Dendritic cell treated with granulocyte-macrophage colony-stimulating factor and Interleukin-4, amounts not matched to agents 40 ng/mL and 50 ng/mL, for 4 days (primary cell): ENCODE data around the gene NIPBL.

Experiments used
- H3K27ac Mint-ChIP-seq: one replicate; pipeline ENCODE4 v1.8.0; 2022; ENCODE audit warnings: mild to moderate bottlenecking, mixed read lengths
- H3K27me3 Mint-ChIP-seq: one replicate; pipeline ENCODE4 v1.8.0; 2022; ENCODE audit warnings: mild to moderate bottlenecking, mixed read lengths
- H3K36me3 Mint-ChIP-seq: one replicate; pipeline ENCODE4 v1.8.0; 2022; ENCODE audit warnings: low read depth, mixed read lengths
- H3K4me1 Mint-ChIP-seq: one replicate; pipeline ENCODE4 v1.8.0; 2022; ENCODE audit warnings: low read depth, mixed read lengths
- H3K4me3 Mint-ChIP-seq: one replicate; pipeline ENCODE4 v1.8.0; 2022; ENCODE audit warnings: mild to moderate bottlenecking, moderate library complexity, mixed read lengths
- H3K9me3 Mint-ChIP-seq: one replicate; pipeline ENCODE4 v1.8.0; 2022; ENCODE audit warnings: mixed read lengths
- intact Hi-C: fragments of 100-400 bp; cut with micrococcal nuclease; formaldehyde crosslinking; loops from one replicate; pipeline ENCODE4 v1.15.0; 2022

Gene NIPBL

GRCh38 chr5:36936309-36936708 lies 59.7 kb downstream of the NIPBL start:
- H3K9me3 Mint-ChIP-seq = no peaks in the 10 kb centered on the region
- no peak overlapping the region for H3K27ac Mint-ChIP-seq
- intact Hi-C loops = no loop called here
- H3K4me3 Mint-ChIP-seq = no peak overlapping the region
- peaks cover 56% of the 10 kb centered on the region for H3K4me1 Mint-ChIP-seq
- H3K36me3 Mint-ChIP-seq = no peaks in the 10 kb centered on the region
- no peaks in the 10 kb centered on the region for H3K27me3 Mint-ChIP-seq

DNA sequence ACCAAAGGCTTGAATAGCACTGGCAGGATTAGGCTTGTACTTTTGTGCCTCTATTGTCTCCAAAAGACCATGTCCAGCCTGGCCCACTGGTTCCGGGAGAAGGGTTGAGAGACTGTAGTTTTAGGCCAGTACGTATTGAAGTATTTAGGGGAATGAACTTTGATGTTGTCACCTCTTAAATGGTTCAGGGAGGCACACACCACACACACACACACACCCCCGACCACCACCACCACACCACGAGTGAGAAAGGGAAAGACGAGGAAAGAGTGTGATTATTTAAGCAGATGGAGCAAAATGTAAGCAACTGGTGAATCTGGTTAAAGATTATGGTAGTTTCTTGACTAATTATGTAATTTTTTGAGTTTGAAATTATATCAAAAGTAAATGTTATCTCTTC lies 61.6 kb downstream of the NIPBL start:
- Mint-ChIP-seq H3K9me3 (no peaks in the 10 kb centered on the region), H3K4me3 (no peak overlapping the region), H3K36me3 (no peaks in the 10 kb centered on the region), H3K27ac (no peak overlapping the region), H3K27me3 (no peaks in the 10 kb centered on the region), H3K4me1 (peaks cover 47% of the 10 kb centered on the region)
- intact Hi-C loops = no loop called here

- Mint-ChIP-seq H3K27me3 (no peaks in the 10 kb centered on the region), H3K9me3 (no peaks in the 10 kb centered on the region), H3K4me1 (peaks cover 49% of the 10 kb centered on the region), H3K36me3 (no peaks in the 10 kb centered on the region), H3K27ac (no peak overlapping the region), H3K4me3 (no peak overlapping the region)
- intact Hi-C loops = no loop called here
These were observed 63.6 kb downstream of the NIPBL start for GRCh38 chr5:36939969-36940858.

DNA sequence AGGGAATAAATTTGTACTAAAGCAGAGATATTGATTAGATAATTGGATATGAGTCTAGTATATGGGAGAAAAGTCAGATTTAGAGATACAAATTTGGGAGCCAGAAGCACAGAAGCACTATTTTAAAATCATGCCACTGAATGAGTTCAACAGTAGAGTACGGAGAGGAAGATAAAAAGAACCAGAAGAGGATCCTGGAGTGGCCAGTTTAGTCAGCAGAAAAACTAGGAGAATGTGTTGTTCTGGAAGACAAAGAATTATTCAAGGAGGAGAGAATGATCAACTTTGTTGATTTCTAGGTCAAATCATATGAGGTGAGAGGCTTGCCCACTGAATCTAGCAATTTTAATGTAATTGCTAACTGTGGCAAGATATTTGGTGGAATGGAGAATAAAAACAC lies 67.0 kb downstream of the NIPBL start:
- Mint-ChIP-seq H3K4me1 (peaks cover 33% of the 10 kb centered on the region), H3K4me3 (no peak overlapping the region), H3K36me3 (no peaks in the 10 kb centered on the region), H3K27me3 (no peaks in the 10 kb centered on the region), H3K27ac (peak overlapping the region; percentile 15), H3K9me3 (no peaks in the 10 kb centered on the region)
- intact Hi-C loops = no loop called here

GRCh38 chr5:36944024-36944423 lies 67.5 kb downstream of the NIPBL start:
- no peaks in the 10 kb centered on the region for H3K9me3 Mint-ChIP-seq
- peak overlapping the region; percentile 15 for H3K27ac Mint-ChIP-seq
- H3K4me3 Mint-ChIP-seq = no peak overlapping the region
- no peaks in the 10 kb centered on the region for H3K27me3 Mint-ChIP-seq
- intact Hi-C loops = no loop called here
- peaks cover 31% of the 10 kb centered on the region for H3K4me1 Mint-ChIP-seq
- no peaks in the 10 kb centered on the region for H3K36me3 Mint-ChIP-seq

GRCh38 chr5:36944607-36945225 lies 68.1 kb downstream of the NIPBL start:
- Mint-ChIP-seq H3K4me1 (peaks cover 27% of the 10 kb centered on the region), H3K27me3 (no peaks in the 10 kb centered on the region), H3K4me3 (no peak overlapping the region), H3K27ac (no peak overlapping the region), H3K9me3 (no peaks in the 10 kb centered on the region), H3K36me3 (no peaks in the 10 kb centered on the region)
- intact Hi-C loops = loop anchor here (5.0 kb wide), 1 partner anchor 207 kb away; no protein-coding TSS in a partner anchor

GRCh38 chr5:36945687-36946086 lies 69.1 kb downstream of the NIPBL start:
- no peaks in the 10 kb centered on the region for H3K9me3 Mint-ChIP-seq
- H3K4me3 Mint-ChIP-seq = no peak overlapping the region
- no peaks in the 10 kb centered on the region for H3K36me3 Mint-ChIP-seq
- intact Hi-C loops = loop anchor here (2.0 to 5.0 kb wide), 2 partner anchors 71 to 208 kb away; no protein-coding TSS in a partner anchor
- H3K27me3 Mint-ChIP-seq = no peaks in the 10 kb centered on the region
- H3K27ac Mint-ChIP-seq = no peak overlapping the region
- peaks cover 28% of the 10 kb centered on the region for H3K4me1 Mint-ChIP-seq

GRCh38 chr5:36946101-36946500 lies 69.5 kb downstream of the NIPBL start:
- H3K27ac Mint-ChIP-seq = no peak overlapping the region
- no peak overlapping the region for H3K4me3 Mint-ChIP-seq
- H3K9me3 Mint-ChIP-seq = no peaks in the 10 kb centered on the region
- intact Hi-C loops = loop anchor here (2.0 to 5.0 kb wide), 2 partner anchors 71 to 209 kb away; no protein-coding TSS in a partner anchor
- no peaks in the 10 kb centered on the region for H3K36me3 Mint-ChIP-seq
- no peaks in the 10 kb centered on the region for H3K27me3 Mint-ChIP-seq
- peaks cover 27% of the 10 kb centered on the region for H3K4me1 Mint-ChIP-seq

- no peak overlapping the region for H3K27ac Mint-ChIP-seq
- H3K4me1 Mint-ChIP-seq = peaks cover 32% of the 10 kb centered on the region
- H3K36me3 Mint-ChIP-seq = no peaks in the 10 kb centered on the region
- H3K27me3 Mint-ChIP-seq = no peaks in the 10 kb centered on the region
- no peak overlapping the region for H3K4me3 Mint-ChIP-seq
- no peaks in the 10 kb centered on the region for H3K9me3 Mint-ChIP-seq
- intact Hi-C loops = loop anchor here (5.0 kb wide), 1 partner anchor 211 kb away; no protein-coding TSS in a partner anchor
These were observed 71.5 kb downstream of the NIPBL start for GRCh38 chr5:36948041-36948440.

- H3K4me3 Mint-ChIP-seq = no peak overlapping the region
- intact Hi-C loops = loop anchor here (5.0 kb wide), 1 partner anchor 211 kb away; no protein-coding TSS in a partner anchor
- H3K27me3 Mint-ChIP-seq = no peaks in the 10 kb centered on the region
- H3K27ac Mint-ChIP-seq = no peak overlapping the region
- H3K4me1 Mint-ChIP-seq = peaks cover 29% of the 10 kb centered on the region
- no peaks in the 10 kb centered on the region for H3K9me3 Mint-ChIP-seq
- H3K36me3 Mint-ChIP-seq = no peaks in the 10 kb centered on the region
These were observed 72.1 kb downstream of the NIPBL start for GRCh38 chr5:36948650-36949049.

DNA sequence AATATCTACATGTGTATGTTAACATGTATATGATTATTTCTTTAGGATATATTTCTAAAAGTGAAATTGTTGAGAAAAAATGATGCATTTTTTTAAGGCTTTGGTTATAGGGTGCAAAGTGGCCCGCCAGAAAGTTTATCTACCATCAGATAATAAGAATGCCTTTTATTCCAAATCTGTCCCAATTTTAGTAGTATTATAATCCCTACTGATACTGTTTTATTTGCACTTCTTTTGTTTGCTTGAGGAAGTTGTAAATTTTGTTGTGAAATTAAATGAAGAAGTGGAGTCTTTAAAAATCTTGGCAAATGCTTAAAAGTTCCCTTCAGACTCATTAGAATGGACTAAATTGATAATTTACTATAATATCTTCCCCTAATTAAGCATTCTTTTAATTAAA lies 73.0 kb downstream of the NIPBL start:
- Mint-ChIP-seq H3K27ac (no peak overlapping the region), H3K4me1 (peaks cover 21% of the 10 kb centered on the region), H3K9me3 (no peaks in the 10 kb centered on the region), H3K4me3 (no peak overlapping the region), H3K27me3 (no peaks in the 10 kb centered on the region), H3K36me3 (peaks cover 6% of the 10 kb centered on the region)
- intact Hi-C loops = loop anchor here (5.0 kb wide), 1 partner anchor 212 kb away; no protein-coding TSS in a partner anchor

DNA sequence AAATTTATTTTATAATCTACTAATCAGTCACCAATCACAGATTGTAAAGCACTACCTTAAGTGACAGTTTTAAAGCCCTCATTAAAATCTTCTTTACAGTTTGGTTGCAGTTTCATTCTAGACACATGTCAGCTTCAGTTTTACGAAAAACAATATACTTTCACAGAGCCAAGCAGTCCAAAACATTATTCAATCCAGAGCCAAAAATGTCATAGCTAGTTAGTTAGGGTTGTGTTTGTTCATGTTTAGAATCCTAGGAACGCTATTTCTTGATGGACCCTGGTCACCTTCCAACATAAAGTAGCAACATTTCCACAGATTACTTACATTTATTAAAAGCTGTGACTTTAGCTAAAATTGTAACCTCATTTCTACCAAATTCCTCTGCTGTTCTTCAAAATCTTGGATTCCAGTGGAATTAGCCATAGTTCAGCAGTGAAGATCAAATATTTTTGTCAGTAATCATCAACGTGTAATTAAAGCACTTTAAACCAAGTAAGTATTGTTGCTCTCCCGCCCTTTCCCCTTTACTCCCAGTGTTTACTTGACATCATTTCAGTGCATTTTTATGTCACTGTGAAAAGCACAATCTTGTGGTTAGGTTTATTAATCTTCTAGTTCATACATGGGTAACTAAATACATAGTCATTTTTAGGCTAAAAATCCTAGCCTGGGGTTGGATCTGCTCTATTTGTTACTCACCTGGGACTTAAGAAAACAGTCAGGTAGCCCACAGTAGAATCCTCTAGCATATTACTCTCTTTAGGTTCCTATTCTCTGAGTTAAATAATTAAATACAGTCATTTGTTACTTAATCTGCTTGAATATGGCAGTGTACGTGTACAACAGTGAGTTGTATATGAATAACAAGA lies 74.3 kb downstream of the NIPBL start:
- Mint-ChIP-seq H3K27ac (no peak overlapping the region), H3K36me3 (peaks cover 11% of the 10 kb centered on the region), H3K9me3 (no peaks in the 10 kb centered on the region), H3K4me1 (peaks cover 21% of the 10 kb centered on the region), H3K4me3 (no peak overlapping the region), H3K27me3 (no peaks in the 10 kb centered on the region)
- intact Hi-C loops = no loop called here

GRCh38 chr5:36953043-36953442 lies 76.5 kb downstream of the NIPBL start:
- peaks cover 28% of the 10 kb centered on the region for H3K36me3 Mint-ChIP-seq
- H3K4me1 Mint-ChIP-seq = peaks cover 16% of the 10 kb centered on the region
- H3K27ac Mint-ChIP-seq = no peak overlapping the region
- intact Hi-C loops = no loop called here
- no peak overlapping the region for H3K4me3 Mint-ChIP-seq
- no peaks in the 10 kb centered on the region for H3K9me3 Mint-ChIP-seq
- H3K27me3 Mint-ChIP-seq = no peaks in the 10 kb centered on the region
